ENCODE measurements around the gene TRIM44. TPM values are rescaled to one million over a fixed set of nuclear protein-coding genes. Genes with fewer than 3 reads are reported as not detected.

Gene TRIM44
- total and polyA plus RNA-seq, 2 donors (not counting 3 experiments of a cell fraction or from before 2014, with no cell fraction given), result 31.7 to 72.0 TPM

GRCh38 chr11:35842958-35843357 lies 180.4 kb downstream of the TRIM44 start:
- FAIRE-seq, result no peak

More at GRCh38 chr11:35842958-35843357, 180.4 kb downstream of the TRIM44 start:
- POLR2A ChIA-PET, result no interaction called here
- no peak for DNase-seq (ENCODE audit: low read depth, low spot score)
- Histone ChIP-seq H3K27ac (ENCODE audit: insufficient read depth, low read depth, low read length) (no peak overlapping the region), H3K4me3 (replicated peaks in 1 of 3; ENCODE audit: insufficient read depth in 1 of 3, low read depth in 1 of 3, low read length in 3 of 3) (no peak overlapping the region), H3K27me3 (ENCODE audit: control insufficient read depth in 2 of 2, insufficient read depth in 2 of 2, low read length in 2 of 2) (peaks cover 4 to 12% of the 10 kb centered on the region in 2 experiments), H3K9me3 (replicated peaks; ENCODE audit: control insufficient read depth, insufficient read depth, low read length) (no peaks in the 10 kb centered on the region), H3K79me2 (ENCODE audit: control insufficient read depth, insufficient read depth, low read length) (no peaks in the 10 kb centered on the region), H3K4me2 (ENCODE audit: insufficient read depth, low read length) (no peak overlapping the region), H3K36me3 (ENCODE audit: control insufficient read depth in 2 of 2, extremely low read depth in 1 of 2, insufficient read depth in 2 of 2, low read length in 2 of 2) (no peaks in the 10 kb centered on the region), H3K9me1 (replicated peaks; ENCODE audit: control insufficient read depth, extremely low read depth, insufficient read depth, low read length) (no peaks in the 10 kb centered on the region), H3K9ac (replicated peaks; ENCODE audit: extremely low read depth, insufficient read depth, low read length) (no peak overlapping the region), H4K20me1 (replicated peaks; ENCODE audit: control insufficient read depth, extremely low read depth, insufficient read depth, low read length) (no peaks in the 10 kb centered on the region), H2AFZ (ENCODE audit: low read depth, low read length) (no peak overlapping the region), H3K4me1 (ENCODE audit: control insufficient read depth, extremely low read depth, insufficient read depth, low read length) (peaks cover 7% of the 10 kb centered on the region)
- dilution Hi-C loops (cut with MboI; ENCODE audit: extremely low pct_ligation_motif_present, low sequenced_read_pairs), result no loop called here
- no TSS peak for BruUV-seq (replicated peaks)
- intact Hi-C loops (cut with micrococcal nuclease), result no loop called here
- TF ChIP-seq POLR2AphosphoS5 (IDR thresholded peaks at IDR 0.05; ENCODE audit: insufficient read depth, low read depth, low read length), result no peak
- no peak for TF ChIP-seq CTCF (IDR thresholded peaks at IDR 0.05; ENCODE audit: extremely low read depth in 1 of 2, insufficient read depth in 1 of 2, low read depth in 1 of 2, low read length in 2 of 2)
- TF ChIP-seq POLR2A (IDR thresholded peaks at IDR 0.05; ENCODE audit: low read depth, low read length), result no peak
- no peak for TF ChIP-seq MAX (IDR thresholded peaks at IDR 0.05; ENCODE audit: insufficient read depth, insufficient read length)
- TF ChIP-seq JUN (IDR thresholded peaks at IDR 0.05; ENCODE audit: borderline replicate concordance, insufficient read depth, insufficient read length, low read depth), result no peak
- no peak for TF ChIP-seq FOS (IDR thresholded peaks at IDR 0.05; ENCODE audit: borderline replicate concordance, insufficient read depth, low read length)
- TF ChIP-seq MYC (IDR thresholded peaks at IDR 0.05; ENCODE audit: low read depth, low read length), result no peak
- no peak for TF ChIP-seq GATA2 (IDR thresholded peaks at IDR 0.05; ENCODE audit: insufficient read depth, insufficient read length, low read depth, low read length)
- TF ChIP-seq EZH2 (IDR thresholded peaks at IDR 0.05; ENCODE audit: borderline replicate concordance, low read depth, low read length, severe bottlenecking), result no peak
- CTCF ChIA-PET, result interaction anchor here (1.2 to 4.9 kb wide), 3 partner anchors 9 to 21 kb away, joined by 3 to 46 read pairs (median 5); no protein-coding TSS in a partner anchor
